Peyer's patch (tissue), 4 donors: ENCODE data around the gene FTSJ3. TPM values are rescaled to one million over a fixed set of nuclear protein-coding genes. Genes with fewer than 3 reads are reported as not detected.
"Not testable (repeated sequence)": the region's sequence is repeated elsewhere in the genome, so short reads cannot be mapped to it uniquely, and the experiment has no call there.

Experiments
- DNase-seq, 3 donors: peaks; one replicate each; pipeline ENCODE4 v3.0.0-alpha.2; 2017 to 2019
- H3K27ac ChIP-seq, 4 donors: fragments of 200-600 bp; sonication (generic); one replicate each; pipeline ENCODE4 v1.5.1; 2016 to 2019
- H3K27me3 ChIP-seq, 2 donors: fragments of 200-600 bp; sonication (generic); one replicate each; pipeline ENCODE4 v1.5.1; 2019
- H3K36me3 ChIP-seq, 3 donors: fragments of 200-600 bp; sonication (generic); one replicate each; pipeline ENCODE4 v1.5.1; 2016 to 2019
- H3K4me1 ChIP-seq, 4 donors: fragments of 200-600 bp; sonication (generic); one replicate each; pipeline ENCODE4 v1.5.1; 2016 to 2019
- H3K4me3 ChIP-seq, 4 donors: fragments of 200-600 bp; sonication (generic); 1 replicate in 3 of 4; 2 replicates in 1 of 4; pipeline ENCODE4 v1.5.1; 2016 to 2019; ENCODE audit warnings: mild to moderate bottlenecking in 1 of 4
- H3K9me3 ChIP-seq, 4 donors: fragments of 200-600 bp; sonication (generic); one replicate each; pipeline ENCODE4 v1.5.1; 2016 to 2019; ENCODE audit warnings: mild to moderate bottlenecking in 1 of 4
- CTCF ChIP-seq, 6 experiments: fragments of 450-650 bp in 4 of 6; fragments of 200-600 bp in 2 of 6; sonication (generic) in 1 of 6; IDR thresholded peaks; one replicate each; pipeline ENCODE4 v1.5.1; 2017 to 2019; ENCODE audit warnings: antibody characterized with exemption in 6 of 6, mild to moderate bottlenecking in 3 of 6, moderate library complexity in 1 of 6
- POLR2A ChIP-seq, 2 donors: fragments of 450-650 bp; IDR thresholded peaks; one replicate each; pipeline ENCODE4 v1.5.1; 2017; ENCODE audit warnings: antibody characterized with exemption in 2 of 2, mild to moderate bottlenecking in 2 of 2, moderate library complexity in 2 of 2
- total RNA-seq, 4 donors: library from RNA; depleted of rRNA; stranded (reverse); fragments of >200 nt; gene quantifications; one replicate each; pipeline ENCODE4 v1.1.0, GENCODE V29; 2016

Gene FTSJ3
- total RNA-seq: 100 to 1,000 TPM in 1 of 4 donors, 10 to 100 TPM in 3; 19.6 to 133 (median 51.6) TPM

GRCh38 chr17:63827002-63827800 lies at the start of gene FTSJ3, which contains the start of gene PSMC5:
FTSJ3 (minus strand) TSS chr17:63827663; CDS start chr17:63826902, 761 bp downstream.
PSMC5 (plus strand) TSS chr17:63827431; CDS start chr17:63827491, 60 bp downstream.
- peak within 1 kb of the TSS; percentile 88 to 97 (median 90) for H3K27ac ChIP-seq
- H3K9me3 ChIP-seq: no peaks in the 10 kb centered on the region
- TF ChIP-seq POLR2A (IDR thresholded peaks at IDR 0.05) (peak; percentile 78), CTCF (IDR thresholded peaks at IDR 0.05) (peak; percentile 34 to 57 (median 48))
- H3K4me3 ChIP-seq: peak within 1 kb of the TSS; percentile 76 to 86 (median 82)
- no peaks in the 10 kb centered on the region for H3K27me3 ChIP-seq
- DNase-seq: peak; percentile 95 to 97 (median 96)
- peaks cover 0 to 65% (median 0%) of the 10 kb centered on the region in 3 donors for H3K36me3 ChIP-seq
- H3K4me1 ChIP-seq: peaks cover 0 to 22% (median 4%) of the 10 kb centered on the region in 4 donors

GRCh38 chr17:63874693-63875092 lies 47.2 kb upstream of the FTSJ3 start:
- not testable (repeated sequence) for DNase-seq, H3K9me3 ChIP-seq, H3K27ac ChIP-seq, H3K27me3 ChIP-seq, H3K4me1 ChIP-seq, H3K36me3 ChIP-seq, H3K4me3 ChIP-seq

- not testable (repeated sequence) for H3K9me3 ChIP-seq, DNase-seq, H3K4me3 ChIP-seq, H3K4me1 ChIP-seq, H3K27me3 ChIP-seq, H3K36me3 ChIP-seq, H3K27ac ChIP-seq
Observed at GRCh38 chr17:63874061-63874626, 46.7 kb upstream of the FTSJ3 start.

GRCh38 chr17:63873577-63873976 lies 46.1 kb upstream of the FTSJ3 start, which contains the start of gene CSH2:
CSH2 (minus strand) TSS chr17:63873677; CDS start chr17:63873614, 63 bp downstream.
- DNase-seq: not testable (repeated sequence)

GRCh38 chr17:63871646-63872365 lies 44.3 kb upstream of the FTSJ3 start:
- H3K27me3 ChIP-seq, DNase-seq, H3K4me1 ChIP-seq, H3K4me3 ChIP-seq, H3K9me3 ChIP-seq, H3K36me3 ChIP-seq, H3K27ac ChIP-seq: not testable (repeated sequence)

More at GRCh38 chr17:63873577-63873976, 46.1 kb upstream of the FTSJ3 start, which contains the start of gene CSH2:
- H3K36me3 ChIP-seq, H3K4me3 ChIP-seq, H3K27me3 ChIP-seq, H3K9me3 ChIP-seq, H3K4me1 ChIP-seq, H3K27ac ChIP-seq: not testable (repeated sequence)

- H3K4me3 ChIP-seq, H3K27ac ChIP-seq, H3K36me3 ChIP-seq, DNase-seq, H3K9me3 ChIP-seq, H3K4me1 ChIP-seq, H3K27me3 ChIP-seq: not testable (repeated sequence)
Observed at GRCh38 chr17:63870292-63870665, 42.8 kb upstream of the FTSJ3 start.

GRCh38 chr17:63869491-63870291 lies 42.2 kb upstream of the FTSJ3 start:
- not testable (repeated sequence) for H3K27ac ChIP-seq, H3K9me3 ChIP-seq, H3K4me3 ChIP-seq, H3K27me3 ChIP-seq, DNase-seq, H3K36me3 ChIP-seq, H3K4me1 ChIP-seq

- not testable (repeated sequence) for H3K4me1 ChIP-seq, H3K27ac ChIP-seq, DNase-seq, H3K36me3 ChIP-seq, H3K9me3 ChIP-seq, H3K4me3 ChIP-seq, H3K27me3 ChIP-seq
Observed at GRCh38 chr17:63866625-63867024, 39.2 kb upstream of the FTSJ3 start.

- TF ChIP-seq CTCF (IDR thresholded peaks at IDR 0.05): no peak
- TF ChIP-seq POLR2A (IDR thresholded peaks at IDR 0.05): no peak
Observed at GRCh38 chr17:63859257-63859656, 31.8 kb upstream of the FTSJ3 start.

GRCh38 chr17:63856425-63856824 lies 29.0 kb upstream of the FTSJ3 start:
- H3K36me3 ChIP-seq, H3K4me3 ChIP-seq: not testable (repeated sequence)

More at GRCh38 chr17:63859257-63859656, 31.8 kb upstream of the FTSJ3 start:
- no peaks in the 10 kb centered on the region for H3K27me3 ChIP-seq
- no peaks in the 10 kb centered on the region for H3K4me1 ChIP-seq
- DNase-seq: no peak
- no peaks in the 10 kb centered on the region for H3K36me3 ChIP-seq
- H3K4me3 ChIP-seq: no peak overlapping the region
- no peak overlapping the region for H3K27ac ChIP-seq
- H3K9me3 ChIP-seq: no peaks in the 10 kb centered on the region

More at GRCh38 chr17:63856425-63856824, 29.0 kb upstream of the FTSJ3 start:
- H3K27ac ChIP-seq, H3K4me1 ChIP-seq, DNase-seq, H3K27me3 ChIP-seq, H3K9me3 ChIP-seq: not testable (repeated sequence)
